Osteoblast (primary cell): Measurements from ENCODE around the gene KIF12. TPM values are rescaled to one million over a fixed set of nuclear protein-coding genes. Genes with fewer than 3 reads are reported as not detected.

ENCODE experiments used
- DNase-seq: peaks from one replicate; pipeline ENCODE4 v3.0.0; 2011; ENCODE audit warnings: low spot score, mixed read lengths; ENCODE audit not compliant: insufficient read length; ENCODE audit errors: missing footprints
- H2AFZ ChIP-seq: 2 replicates; pipeline ENCODE4 v1.6.0; 2011; ENCODE audit warnings: mild to moderate bottlenecking, low read length
- H3K27ac ChIP-seq: 2 replicates; pipeline ENCODE4 v1.5.1; 2011; ENCODE audit warnings: mild to moderate bottlenecking, low read depth, low read length, moderate library complexity
- H3K27me3 ChIP-seq: 2 replicates; pipeline ENCODE4 v1.6.0; 2012; ENCODE audit warnings: mild to moderate bottlenecking, control low read depth, inconsistent platforms, low read length, moderate library complexity; ENCODE audit not compliant: insufficient read depth
- H3K36me3 ChIP-seq: 2 replicates; pipeline ENCODE4 v1.5.1; 2011; ENCODE audit warnings: mild to moderate bottlenecking, low read length, control low read depth, moderate library complexity; ENCODE audit not compliant: insufficient read depth
- H3K4me1 ChIP-seq: 2 replicates; pipeline ENCODE4 v1.5.1; 2011; ENCODE audit warnings: mild to moderate bottlenecking, low read length, control low read depth, moderate library complexity; ENCODE audit not compliant: insufficient read depth
- H3K4me2 ChIP-seq: 2 replicates; pipeline ENCODE4 v1.6.0; 2011; ENCODE audit warnings: mild to moderate bottlenecking, low read length; ENCODE audit not compliant: insufficient read depth
- H3K4me3 ChIP-seq: fragments of 200-600 bp; sonication (generic); 3 replicates; pipeline ENCODE4 v1.5.1; 2012; ENCODE audit warnings: mild to moderate bottlenecking, low read length, inconsistent platforms; ENCODE audit not compliant: insufficient read depth
- H3K79me2 ChIP-seq: 2 replicates; pipeline ENCODE4 v1.6.0; 2012; ENCODE audit warnings: mild to moderate bottlenecking, low read length, control low read depth, inconsistent platforms; ENCODE audit not compliant: insufficient read depth
- H3K9me3 ChIP-seq: 2 replicates; pipeline ENCODE4 v1.5.1; 2011; ENCODE audit warnings: low read depth, low read length, control low read depth
- H4K20me1 ChIP-seq: 2 replicates; pipeline ENCODE4 v1.6.0; 2012; ENCODE audit warnings: mild to moderate bottlenecking, low read length, control low read depth; ENCODE audit not compliant: insufficient read depth
- total RNA-seq: library from RNA; depleted of rRNA; stranded (reverse); fragments of >200 nt; gene quantifications from 2 replicates; pipeline ENCODE4 v1.2.3, GENCODE V29; 2012
- TF ChIP-seq, protein P1 (sequence below): IDR thresholded peaks from 2 replicates; pipeline ENCODE4 v1.5.1; 2011; ENCODE audit warnings: mild to moderate bottlenecking, low read depth, low read length, moderate library complexity; ENCODE audit errors: extremely low read depth

Gene KIF12
- total RNA-seq, 1 donor: not detected

DNA sequence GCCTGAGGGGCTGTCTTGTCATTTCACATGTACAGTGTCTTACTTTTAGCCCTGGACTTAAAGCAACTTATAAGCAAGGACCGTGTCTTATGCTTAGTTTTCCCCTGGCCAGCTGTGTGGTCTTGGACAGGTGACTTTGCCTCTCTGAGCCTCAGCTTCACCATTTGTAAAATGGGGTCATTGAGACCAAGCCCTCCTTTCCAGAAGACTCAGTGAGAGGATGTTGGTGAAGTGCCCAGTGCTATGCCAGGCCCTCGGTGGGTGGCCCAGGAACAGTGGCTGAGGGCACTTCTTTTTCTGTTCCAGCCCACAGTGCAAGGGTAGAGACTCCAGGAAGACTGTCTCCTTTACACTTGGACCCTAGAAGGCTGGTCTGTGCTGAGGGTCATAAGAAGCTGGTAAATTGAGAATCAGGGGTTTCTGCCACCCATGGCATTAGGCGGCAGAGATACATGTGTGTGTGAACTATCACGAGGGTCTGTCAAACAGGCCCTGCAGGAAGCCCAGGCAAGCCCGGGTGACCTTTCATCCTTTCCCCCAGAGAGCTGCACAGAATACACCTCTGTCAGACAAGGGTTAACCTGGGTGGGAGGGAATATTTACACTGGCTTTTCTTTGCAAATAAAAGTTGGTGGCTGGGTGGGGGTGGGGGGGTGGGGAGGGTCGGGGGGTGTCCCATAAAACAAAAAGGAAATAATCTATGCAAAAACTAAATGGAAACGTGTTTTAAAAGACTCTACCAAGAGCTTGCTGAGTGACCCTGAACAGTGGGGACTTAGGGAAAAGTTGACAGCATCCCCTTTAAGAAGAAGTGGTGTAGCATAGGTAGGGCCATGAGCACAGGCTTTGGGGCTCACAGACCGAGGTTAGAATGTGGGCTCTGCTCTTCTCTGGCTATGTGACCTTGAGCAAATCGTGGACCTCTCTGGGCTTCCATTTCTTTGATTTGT, 20.4 kb upstream of the KIF12 start:
- no peaks in the 10 kb centered on the region for H3K9me3 ChIP-seq
- H3K4me2 ChIP-seq: no peak overlapping the region
- H2AFZ ChIP-seq: no peak overlapping the region
- no peak overlapping the region for H3K4me3 ChIP-seq
- H3K27ac ChIP-seq: no peak overlapping the region
- peaks cover 14% of the 10 kb centered on the region for H3K4me1 ChIP-seq
- no peaks in the 10 kb centered on the region for H4K20me1 ChIP-seq
- TF ChIP-seq, protein P1, sequence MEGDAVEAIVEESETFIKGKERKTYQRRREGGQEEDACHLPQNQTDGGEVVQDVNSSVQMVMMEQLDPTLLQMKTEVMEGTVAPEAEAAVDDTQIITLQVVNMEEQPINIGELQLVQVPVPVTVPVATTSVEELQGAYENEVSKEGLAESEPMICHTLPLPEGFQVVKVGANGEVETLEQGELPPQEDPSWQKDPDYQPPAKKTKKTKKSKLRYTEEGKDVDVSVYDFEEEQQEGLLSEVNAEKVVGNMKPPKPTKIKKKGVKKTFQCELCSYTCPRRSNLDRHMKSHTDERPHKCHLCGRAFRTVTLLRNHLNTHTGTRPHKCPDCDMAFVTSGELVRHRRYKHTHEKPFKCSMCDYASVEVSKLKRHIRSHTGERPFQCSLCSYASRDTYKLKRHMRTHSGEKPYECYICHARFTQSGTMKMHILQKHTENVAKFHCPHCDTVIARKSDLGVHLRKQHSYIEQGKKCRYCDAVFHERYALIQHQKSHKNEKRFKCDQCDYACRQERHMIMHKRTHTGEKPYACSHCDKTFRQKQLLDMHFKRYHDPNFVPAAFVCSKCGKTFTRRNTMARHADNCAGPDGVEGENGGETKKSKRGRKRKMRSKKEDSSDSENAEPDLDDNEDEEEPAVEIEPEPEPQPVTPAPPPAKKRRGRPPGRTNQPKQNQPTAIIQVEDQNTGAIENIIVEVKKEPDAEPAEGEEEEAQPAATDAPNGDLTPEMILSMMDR: no peak
- H3K79me2 ChIP-seq: no peaks in the 10 kb centered on the region
- peak; percentile 51 for DNase-seq
- no peaks in the 10 kb centered on the region for H3K36me3 ChIP-seq
- H3K27me3 ChIP-seq: peaks cover 31% of the 10 kb centered on the region

DNA sequence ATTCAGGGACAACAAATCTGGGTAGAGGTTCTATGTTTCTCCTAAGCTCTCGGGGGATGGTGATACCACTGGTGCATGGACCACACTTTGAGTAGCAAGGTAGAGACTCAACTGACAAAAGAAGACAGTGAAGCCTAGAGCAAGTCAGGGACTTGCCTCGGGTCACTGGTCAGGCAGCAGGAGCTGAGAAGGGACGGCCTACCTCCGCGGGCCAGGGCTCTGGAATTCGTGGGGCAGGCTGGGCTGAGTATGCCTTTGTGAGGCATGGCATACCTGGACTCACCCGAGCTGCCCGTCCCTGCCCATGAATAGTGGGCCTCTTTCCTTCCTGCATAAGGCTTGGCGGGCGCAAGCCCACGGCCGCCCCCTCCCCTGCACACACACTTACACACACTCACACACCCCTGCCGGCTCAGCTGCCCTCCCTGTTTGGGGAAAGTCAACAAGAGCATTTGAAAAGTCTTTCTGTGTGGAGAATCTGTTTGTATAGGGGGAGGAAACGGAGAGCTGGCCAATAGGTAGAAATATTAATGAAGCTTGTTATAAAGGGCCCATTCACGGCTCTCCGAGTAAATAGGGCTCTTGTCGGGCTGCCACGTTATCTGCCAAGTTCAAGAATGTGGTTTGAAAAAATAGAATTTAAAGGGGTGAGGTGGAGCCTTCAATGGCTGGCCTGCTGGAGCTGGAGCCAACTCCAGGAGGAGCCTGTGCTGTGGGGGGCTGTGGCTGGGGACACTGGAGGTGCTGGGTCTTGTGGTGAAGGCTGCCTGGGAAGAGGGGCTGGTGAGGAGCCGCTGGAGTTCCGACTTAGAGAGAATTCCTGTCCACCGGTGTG, 19.1 kb upstream of the KIF12 start:
- TF ChIP-seq, protein P1: no peak
- DNase-seq: peak; percentile 32
- no peak overlapping the region for H3K4me3 ChIP-seq
- H3K4me1 ChIP-seq: peaks cover 22% of the 10 kb centered on the region
- H3K4me2 ChIP-seq: no peak overlapping the region
- peaks cover 31% of the 10 kb centered on the region for H3K27me3 ChIP-seq
- no peak overlapping the region for H2AFZ ChIP-seq
- H4K20me1 ChIP-seq: no peaks in the 10 kb centered on the region
- H3K36me3 ChIP-seq: no peaks in the 10 kb centered on the region
- H3K79me2 ChIP-seq: no peaks in the 10 kb centered on the region
- no peak overlapping the region for H3K27ac ChIP-seq
- no peaks in the 10 kb centered on the region for H3K9me3 ChIP-seq

DNA sequence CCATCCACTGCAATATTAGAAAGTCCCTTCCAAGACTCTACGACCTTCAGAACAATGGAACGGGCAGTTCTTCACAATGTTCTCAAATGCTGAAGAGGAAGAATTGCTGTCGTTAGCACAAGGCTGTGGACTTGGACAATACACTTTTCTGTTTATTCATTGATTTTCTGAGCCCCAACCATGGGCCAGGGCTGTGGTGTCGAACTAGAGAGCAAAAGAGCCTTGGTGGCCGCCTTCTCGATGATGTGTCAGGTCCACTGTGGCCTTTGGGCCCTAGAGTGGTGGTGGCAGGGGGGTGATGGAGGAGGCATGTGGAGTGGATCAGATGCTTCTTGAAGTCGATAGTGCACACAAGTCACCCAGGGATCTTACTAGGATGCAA, 18.5 kb upstream of the KIF12 start:
- DNase-seq: peak; percentile 36

More for the DNA sequence above, 18.5 kb upstream of the KIF12 start:
- Histone ChIP-seq H3K4me1 (peaks cover 28% of the 10 kb centered on the region), H3K4me3 (no peak overlapping the region), H3K79me2 (no peaks in the 10 kb centered on the region), H3K27me3 (peaks cover 31% of the 10 kb centered on the region), H4K20me1 (no peaks in the 10 kb centered on the region), H2AFZ (no peak overlapping the region), H3K27ac (no peak overlapping the region), H3K36me3 (no peaks in the 10 kb centered on the region), H3K4me2 (no peak overlapping the region), H3K9me3 (no peaks in the 10 kb centered on the region)
- TF ChIP-seq, protein P1: no peak
